ENCODE data around the gene MMD. TPM values are rescaled to one million over a fixed set of nuclear protein-coding genes. Genes with fewer than 3 reads are reported as not detected.

Gene MMD
- total and polyA plus RNA-seq, 9 of the 15 experiments (the other 6 are each of a cell fraction or from before 2014, with no cell fraction given): 3.1 to 18.9 (median 10.7) TPM

DNA sequence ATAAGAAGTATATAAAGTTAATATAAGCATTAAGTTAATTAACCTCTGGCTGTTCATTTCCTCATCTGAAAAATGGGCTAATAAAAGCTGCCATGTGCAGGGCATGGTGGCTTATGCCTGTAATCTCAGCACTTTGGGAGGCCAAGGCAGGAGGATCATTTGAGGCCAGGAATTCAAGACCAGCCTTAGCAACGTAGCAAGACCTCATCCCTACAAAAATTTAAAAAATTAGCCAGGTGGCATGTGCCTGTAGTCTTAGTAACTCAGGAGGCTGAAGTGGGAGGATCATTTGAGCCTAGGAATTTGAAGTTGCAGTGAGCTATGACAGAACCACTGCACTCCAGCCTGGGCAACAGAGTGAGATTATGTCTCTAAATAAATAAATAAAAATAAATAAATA, 40.6 kb upstream of the MMD start:
- no peak overlapping the region for H3K27ac ChIP-seq (ENCODE audit: extremely low read depth, low read depth, low read length)
- no peak overlapping the region for H3K4me3 ChIP-seq
- DNase-seq (ENCODE audit: extremely low read depth in 1 of 4, low spot score in 3 of 4) (no peak), ATAC-seq (no peak), FAIRE-seq (peak; percentile 23)
- no peak overlapping the region for H3K4me2 ChIP-seq (ENCODE audit: insufficient read depth, low read length)
- BruUV-seq (replicated peaks): no TSS peak
- H3K9me1 ChIP-seq (ENCODE audit: control insufficient read depth, insufficient read depth, low read length): no peaks in the 10 kb centered on the region
- no peak overlapping the region for H3K9ac ChIP-seq (ENCODE audit: insufficient read depth in 1 of 2, low read depth in 2 of 2, low read length in 2 of 2)
- ChIA-PET CTCF (ENCODE audit: low intra/inter-chr PET ratio) (no interaction called here), POLR2A (interaction anchor here (0.6 kb wide), 1 partner anchor 11 kb away, joined by 4 read pairs; no protein-coding TSS in a partner anchor)
- H2AFZ ChIP-seq (ENCODE audit: low read depth, low read length): no peak overlapping the region
- in situ Hi-C loops (cut with MboI) (no loop called here), intact Hi-C loops (cut with micrococcal nuclease) (no loop called here)
- TF ChIP-seq RAD51 (IDR thresholded peaks at IDR 0.05; ENCODE audit: borderline replicate concordance, low read depth) (no peak), E2F3 (CRISPR knock-in tag; IDR thresholded peaks at IDR 0.05) (no peak), MTA2 (IDR thresholded peaks at IDR 0.05; ENCODE audit: low read depth) (no peak)
- no peaks in the 10 kb centered on the region for H3K36me3 ChIP-seq (ENCODE audit: control insufficient read depth, insufficient read depth, low read length)
- peaks cover 0 to 5% of the 10 kb centered on the region in 2 experiments; a peak in 2 of 5 replicates for H3K4me1 ChIP-seq (replicated peaks in 1 of 2; ENCODE audit: control insufficient read depth in 2 of 2, insufficient read depth in 2 of 2, low read length in 2 of 2)
- no peaks in the 10 kb centered on the region for H3K27me3 ChIP-seq (ENCODE audit: control insufficient read depth in 2 of 2, insufficient read depth in 2 of 2, low read length in 2 of 2)
- 33% methylated on average over 1 of the region's 1 CpG for WGBS (ENCODE audit: insufficient coverage, low coverage, missing lambda C conversion rate)
- H3K9me3 ChIP-seq (replicated peaks; ENCODE audit: control insufficient read depth, insufficient read depth, low read depth, low read length): no peaks in the 10 kb centered on the region
- no peaks in the 10 kb centered on the region for H3K79me2 ChIP-seq (ENCODE audit: control insufficient read depth, insufficient read depth, low read length)
- H4K20me1 ChIP-seq (replicated peaks; ENCODE audit: control insufficient read depth, insufficient read depth, low read length): no peaks in the 10 kb centered on the region

DNA sequence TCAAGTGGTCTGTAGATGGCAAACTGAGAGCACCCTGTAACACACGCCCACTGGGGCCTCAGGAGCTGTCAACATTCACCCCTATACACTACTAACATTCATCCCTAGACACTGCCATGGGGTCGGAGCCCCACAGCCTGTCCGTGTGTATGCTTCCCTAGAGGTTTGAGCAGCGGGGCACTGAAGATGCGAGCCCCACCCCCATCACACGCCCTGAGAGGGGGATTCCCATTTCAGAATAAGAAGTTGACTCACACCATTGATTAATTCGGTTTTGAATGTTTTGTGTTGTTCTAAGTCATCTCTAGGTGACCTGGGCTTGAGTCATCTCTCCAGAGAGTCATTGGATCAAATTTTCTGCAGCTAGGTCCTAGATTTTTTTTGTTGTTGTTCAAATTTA, 37.3 kb upstream of the MMD start:
- in situ Hi-C loops (cut with MboI): no loop called here
- no peak overlapping the region for H3K4me2 ChIP-seq (ENCODE audit: insufficient read depth, low read length)
- no peaks in the 10 kb centered on the region for H3K9me1 ChIP-seq (ENCODE audit: control insufficient read depth, insufficient read depth, low read length)
- DNase-seq (ENCODE audit: extremely low read depth in 1 of 4, low spot score in 3 of 4) (no peak), ATAC-seq (no peak), FAIRE-seq (no peak)
- peaks cover under 1 to 5% of the 10 kb centered on the region in 2 experiments; a peak in 4 of 5 replicates for H3K4me1 ChIP-seq (replicated peaks in 1 of 2; ENCODE audit: control insufficient read depth in 2 of 2, insufficient read depth in 2 of 2, low read length in 2 of 2)
- no peaks in the 10 kb centered on the region for H4K20me1 ChIP-seq (replicated peaks; ENCODE audit: control insufficient read depth, insufficient read depth, low read length)
- no peaks in the 10 kb centered on the region for H3K9me3 ChIP-seq (replicated peaks; ENCODE audit: control insufficient read depth, insufficient read depth, low read depth, low read length)
- WGBS (ENCODE audit: insufficient coverage, low coverage, missing lambda C conversion rate): 62% methylated on average over 7 of the region's 7 CpGs
- CTCF ChIA-PET (ENCODE audit: low intra/inter-chr PET ratio): no interaction called here
- H3K9ac ChIP-seq (ENCODE audit: insufficient read depth in 1 of 2, low read depth in 2 of 2, low read length in 2 of 2): no peak overlapping the region
- TF ChIP-seq ZFP1 (CRISPR knock-in tag; IDR thresholded peaks at IDR 0.05): no peak
- POLR2A ChIA-PET: no interaction called here
- intact Hi-C loops (cut with micrococcal nuclease): loop anchor here (10.0 kb wide), 1 partner anchor 276 kb away; no protein-coding TSS in a partner anchor
- BruUV-seq (replicated peaks): no TSS peak
- H2AFZ ChIP-seq (ENCODE audit: low read depth, low read length): no peak overlapping the region
- no peak overlapping the region for H3K4me3 ChIP-seq
- no peak overlapping the region for H3K27ac ChIP-seq (ENCODE audit: extremely low read depth, low read depth, low read length)
- H3K36me3 ChIP-seq (ENCODE audit: control insufficient read depth, insufficient read depth, low read length): no peaks in the 10 kb centered on the region
- H3K79me2 ChIP-seq (ENCODE audit: control insufficient read depth, insufficient read depth, low read length): no peaks in the 10 kb centered on the region
- no peaks in the 10 kb centered on the region for H3K27me3 ChIP-seq (ENCODE audit: control insufficient read depth in 2 of 2, insufficient read depth in 2 of 2, low read length in 2 of 2)

Data from K562 (cell line).